Measurements from ENCODE around the gene TRAF6.

TRAF6 gene

GRCh38 chr11:36471577-36471976, 38.5 kb downstream of the TRAF6 start:
- TF ChIP-seq CTCF (IDR thresholded peaks at IDR 0.05; ENCODE audit: low read depth, low read length): no peak
- DNase-seq: no peak
- Histone ChIP-seq H3K27me3 (no peaks in the 10 kb centered on the region), H3K36me3 (no peaks in the 10 kb centered on the region), H3K4me3 (ENCODE audit: low read depth, low read length) (no peak overlapping the region), H3K9me3 (no peaks in the 10 kb centered on the region), H3K4me1 (no peaks in the 10 kb centered on the region)

DNA sequence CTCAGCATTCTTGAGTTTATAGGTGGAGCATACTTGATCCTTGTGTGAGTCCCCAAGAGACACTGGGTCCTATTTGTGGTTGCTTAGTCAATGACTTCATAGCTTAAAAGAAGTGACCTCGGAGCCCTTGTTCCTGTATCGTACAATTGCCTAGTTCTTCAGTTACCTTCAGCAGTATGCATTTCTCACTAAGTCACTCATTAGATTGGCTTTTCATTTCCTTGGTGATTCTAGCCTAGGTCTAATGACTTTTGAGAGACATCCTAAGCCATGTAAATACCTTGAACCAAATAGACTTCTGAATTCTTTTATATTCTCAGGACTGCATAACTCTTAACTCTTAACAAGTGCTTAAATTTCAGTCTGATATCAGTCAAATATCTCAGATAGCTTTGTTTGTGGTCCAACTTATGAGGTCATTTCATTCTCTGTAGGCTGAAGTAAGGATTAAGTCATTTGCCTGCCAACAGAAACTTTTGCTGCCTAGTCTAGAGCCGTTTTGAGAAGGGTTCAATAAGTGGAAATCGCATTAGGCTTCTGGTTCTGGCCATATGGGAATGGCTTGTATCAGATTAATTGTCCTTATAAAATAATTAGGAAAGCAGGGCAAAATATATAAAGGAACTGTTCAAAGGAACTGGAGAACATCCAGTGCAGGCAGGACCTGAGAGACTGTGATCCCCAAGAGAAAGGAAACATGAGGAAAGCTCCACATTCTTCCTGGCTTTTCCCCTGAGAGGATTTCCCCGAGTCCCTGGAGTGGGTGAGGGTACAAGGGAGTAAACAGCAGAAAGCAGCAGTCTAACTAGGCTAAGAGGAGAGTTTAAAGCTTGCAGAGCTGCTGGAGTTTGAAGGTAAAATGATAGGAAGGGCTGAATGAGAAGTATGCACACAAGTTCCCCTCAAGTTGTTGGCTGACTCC, 39.9 kb downstream of the TRAF6 start:
- DNase-seq: no peak
- no peaks in the 10 kb centered on the region for H3K27me3 ChIP-seq
- no peaks in the 10 kb centered on the region for H3K9me3 ChIP-seq
- no peak for TF ChIP-seq CTCF (IDR thresholded peaks at IDR 0.05; ENCODE audit: low read depth, low read length)
- H3K4me3 ChIP-seq (ENCODE audit: low read depth, low read length): no peak overlapping the region
- H3K4me1 ChIP-seq: no peaks in the 10 kb centered on the region
- H3K36me3 ChIP-seq: no peaks in the 10 kb centered on the region

DNA sequence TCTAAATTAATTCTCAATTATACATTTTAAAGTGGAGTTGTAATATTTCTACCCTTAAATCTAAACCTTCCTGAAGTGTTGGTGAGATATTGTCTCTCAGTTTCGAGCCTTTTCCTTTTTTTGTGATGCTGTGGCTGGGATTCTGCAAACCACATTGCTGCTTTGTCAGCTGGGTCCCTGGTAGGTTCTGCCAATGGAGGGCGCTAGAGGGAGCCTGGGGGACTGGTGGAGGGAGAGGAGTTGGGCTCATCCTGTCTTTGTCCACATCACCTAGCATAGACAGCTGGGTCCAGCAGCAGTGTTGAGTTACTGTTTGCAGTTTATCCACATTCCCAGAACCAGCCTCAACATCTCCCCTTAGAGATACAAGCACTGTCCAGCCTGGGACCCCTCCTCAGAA, 41.0 kb downstream of the TRAF6 start:
- no peaks in the 10 kb centered on the region for H3K9me3 ChIP-seq
- no peaks in the 10 kb centered on the region for H3K27me3 ChIP-seq
- H3K4me3 ChIP-seq (ENCODE audit: low read depth, low read length): no peak overlapping the region
- no peaks in the 10 kb centered on the region for H3K4me1 ChIP-seq
- H3K36me3 ChIP-seq: no peaks in the 10 kb centered on the region
- DNase-seq: no peak
- TF ChIP-seq CTCF (IDR thresholded peaks at IDR 0.05; ENCODE audit: low read depth, low read length): peak; percentile 20; the same call in 1 of the 2 replicates

GRCh38 chr11:36467916-36468315, 42.2 kb downstream of the TRAF6 start:
- Histone ChIP-seq H3K9me3 (no peaks in the 10 kb centered on the region), H3K36me3 (no peaks in the 10 kb centered on the region), H3K4me1 (no peaks in the 10 kb centered on the region), H3K4me3 (ENCODE audit: low read depth, low read length) (no peak overlapping the region), H3K27me3 (no peaks in the 10 kb centered on the region)
- DNase-seq: no peak
- TF ChIP-seq CTCF (IDR thresholded peaks at IDR 0.05; ENCODE audit: low read depth, low read length): no peak

DNA sequence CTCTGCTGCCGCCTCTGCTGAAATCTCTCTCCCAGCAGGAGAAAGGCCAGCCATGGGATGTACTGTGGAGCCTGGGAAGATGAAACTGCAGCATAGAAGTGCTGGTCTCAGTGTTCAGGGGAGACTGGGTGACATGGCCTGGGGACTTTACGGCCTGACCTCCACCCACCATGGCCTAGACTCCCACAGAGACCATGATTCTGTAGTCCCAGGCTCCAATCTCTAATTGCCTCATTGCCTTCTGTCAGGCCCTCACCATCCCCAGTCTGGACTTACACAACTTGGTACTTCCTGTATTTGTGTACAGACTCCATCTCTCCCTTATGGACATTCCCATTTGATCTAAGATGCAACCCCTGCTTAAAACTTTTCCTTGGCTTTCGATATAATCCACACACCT, 43.1 kb downstream of the TRAF6 start:
- Histone ChIP-seq H3K4me3 (ENCODE audit: low read depth, low read length) (no peak overlapping the region), H3K9me3 (no peaks in the 10 kb centered on the region), H3K4me1 (no peaks in the 10 kb centered on the region), H3K27me3 (no peaks in the 10 kb centered on the region), H3K36me3 (no peaks in the 10 kb centered on the region)
- no peak for DNase-seq
- TF ChIP-seq CTCF (IDR thresholded peaks at IDR 0.05; ENCODE audit: low read depth, low read length): no peak

GRCh38 chr11:36465449-36466163, 44.5 kb downstream of the TRAF6 start:
- no peak for TF ChIP-seq CTCF (IDR thresholded peaks at IDR 0.05; ENCODE audit: low read depth, low read length)
- Histone ChIP-seq H3K4me3 (ENCODE audit: low read depth, low read length) (no peak overlapping the region), H3K36me3 (no peaks in the 10 kb centered on the region), H3K9me3 (no peaks in the 10 kb centered on the region), H3K27me3 (no peaks in the 10 kb centered on the region), H3K4me1 (no peaks in the 10 kb centered on the region)
- DNase-seq: no peak

Data from BE2C (cell line).